ENCODE measurements around the gene ANO3.

The ANO3 gene

DNA sequence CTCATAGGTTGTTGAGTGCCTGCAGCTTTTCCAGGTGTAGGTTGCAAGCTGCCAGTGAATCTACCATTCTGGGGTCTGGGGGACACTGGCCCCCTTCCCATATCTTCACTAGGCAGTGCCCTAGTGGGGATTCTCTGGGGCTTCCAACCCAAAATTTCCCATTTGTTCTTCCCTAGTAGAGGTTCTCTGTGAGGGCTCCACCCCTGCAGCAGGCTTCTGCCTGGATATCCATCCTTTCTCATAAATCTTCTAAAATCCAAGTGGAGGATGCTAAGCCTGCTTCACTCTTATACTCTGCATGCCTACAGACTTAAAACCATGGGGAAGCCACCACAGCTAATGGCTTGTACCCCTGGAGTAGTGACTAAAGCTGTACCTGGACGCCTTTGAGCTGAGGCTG is 33.4 kb downstream of the ANO3 start:
- DNase-seq, result no peak

DNA sequence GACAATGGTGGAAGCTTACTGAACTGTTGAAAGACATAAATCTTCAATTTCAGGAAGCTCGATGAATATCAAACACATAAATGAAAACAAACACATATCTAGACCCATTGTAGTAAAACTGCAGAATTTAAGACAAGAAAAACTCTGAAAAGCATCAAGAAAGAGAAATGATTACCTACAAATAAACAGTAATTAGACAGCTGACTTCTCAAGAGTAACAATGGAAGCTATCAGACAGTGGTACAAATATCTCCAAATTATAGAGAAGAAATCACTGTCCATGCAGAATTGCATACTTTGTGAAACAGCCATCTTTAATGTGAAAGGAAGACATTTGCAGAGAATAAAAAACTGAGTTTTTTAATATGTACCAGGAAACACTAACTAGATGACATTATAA is 45.7 kb downstream of the ANO3 start:
- DNase-seq, result no peak

DNA sequence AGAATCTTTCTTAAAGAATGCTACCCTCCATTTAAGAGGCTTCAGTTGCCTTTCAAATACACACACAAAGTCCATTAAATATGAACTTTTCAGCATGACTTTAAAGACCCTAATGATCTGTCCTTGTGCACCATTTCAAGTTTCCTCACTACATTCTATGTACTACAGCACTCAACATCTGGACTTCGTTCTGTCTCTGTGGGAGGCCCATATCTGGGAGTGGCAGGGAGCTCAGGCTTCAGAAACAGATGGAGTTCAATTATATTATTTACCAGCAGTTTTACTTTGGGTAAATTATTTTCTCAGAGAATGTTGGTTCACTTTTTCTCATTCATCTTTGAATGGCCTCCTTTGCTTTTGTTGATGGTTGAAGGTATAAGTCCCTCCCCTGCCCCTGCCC is 67.4 kb downstream of the ANO3 start:
- DNase-seq, result no peak

DNA sequence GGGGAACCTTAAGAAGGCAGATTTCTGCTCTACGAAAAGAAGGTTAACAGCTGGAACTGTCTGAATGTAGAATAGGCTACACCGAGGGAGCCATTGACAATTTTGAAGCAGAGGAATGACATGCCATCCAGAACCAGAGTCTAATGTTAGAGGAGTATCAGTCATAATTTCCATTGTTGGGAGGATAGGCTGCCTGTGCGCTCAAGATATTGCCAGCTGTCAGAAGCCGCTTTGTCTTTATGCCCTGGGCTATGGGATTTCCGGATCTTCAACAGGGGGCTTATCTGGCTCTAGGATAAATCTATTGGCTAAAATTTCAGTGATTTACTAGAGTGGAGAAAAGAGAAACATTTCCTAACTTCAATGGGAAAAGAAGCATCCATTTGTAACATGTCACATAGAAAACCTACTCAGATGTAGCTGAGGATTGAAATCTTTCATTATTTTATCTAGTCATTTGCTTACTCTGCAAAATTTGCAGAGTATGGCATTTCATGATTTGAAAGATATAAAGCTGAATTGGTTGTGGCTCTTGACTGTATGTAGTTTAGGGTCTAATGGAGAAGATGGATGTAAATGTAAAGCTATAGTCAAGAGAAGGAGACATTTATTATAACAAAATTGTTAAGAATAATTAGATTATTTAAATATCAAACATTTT is 78.9 kb downstream of the ANO3 start:
- DNase-seq, result no peak

DNA sequence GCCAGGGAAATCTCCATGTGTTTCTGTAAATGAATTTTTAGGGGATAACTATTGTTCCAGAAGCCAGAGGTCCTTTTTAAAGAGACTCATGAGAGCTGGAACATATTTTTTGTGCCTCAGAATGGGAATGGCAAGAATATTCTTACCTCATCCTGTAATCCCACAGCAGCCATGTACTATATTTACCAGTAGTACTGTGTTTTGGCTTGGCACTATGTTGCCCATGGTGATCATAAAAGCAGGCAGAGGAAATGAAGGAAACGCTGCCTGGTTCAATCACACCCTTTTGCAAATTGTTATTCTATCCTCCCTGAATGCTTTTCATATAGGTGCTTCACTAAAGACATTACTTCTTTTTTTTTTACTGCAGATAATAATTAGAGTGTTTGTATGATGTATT is 81.0 kb downstream of the ANO3 start:
- DNase-seq, result no peak

DNA sequence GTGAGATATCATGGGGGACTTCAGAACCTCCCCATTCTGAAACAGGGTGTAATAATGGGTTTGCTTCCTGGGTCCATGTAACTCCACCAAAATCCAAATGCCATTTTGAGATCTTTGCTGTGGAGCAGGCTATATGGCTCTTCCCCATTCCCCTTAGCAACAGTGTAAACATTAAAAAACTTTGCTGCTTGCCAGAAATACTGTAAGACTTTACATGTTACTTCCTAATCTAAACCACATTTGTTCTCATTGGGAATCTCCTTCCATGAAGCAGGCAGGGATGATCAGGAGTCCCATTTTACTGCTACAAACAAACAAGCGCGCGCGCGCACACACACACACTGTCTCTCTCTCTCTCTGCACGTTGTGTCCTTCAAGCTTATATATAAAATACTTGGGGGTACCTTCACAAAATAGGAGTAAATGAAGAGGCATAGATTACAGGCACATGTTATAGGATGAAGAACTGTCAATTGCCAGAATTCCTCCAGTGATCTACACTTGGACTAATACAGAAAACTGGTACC is 86.5 kb downstream of the ANO3 start:
- no peak for DNase-seq

DNA sequence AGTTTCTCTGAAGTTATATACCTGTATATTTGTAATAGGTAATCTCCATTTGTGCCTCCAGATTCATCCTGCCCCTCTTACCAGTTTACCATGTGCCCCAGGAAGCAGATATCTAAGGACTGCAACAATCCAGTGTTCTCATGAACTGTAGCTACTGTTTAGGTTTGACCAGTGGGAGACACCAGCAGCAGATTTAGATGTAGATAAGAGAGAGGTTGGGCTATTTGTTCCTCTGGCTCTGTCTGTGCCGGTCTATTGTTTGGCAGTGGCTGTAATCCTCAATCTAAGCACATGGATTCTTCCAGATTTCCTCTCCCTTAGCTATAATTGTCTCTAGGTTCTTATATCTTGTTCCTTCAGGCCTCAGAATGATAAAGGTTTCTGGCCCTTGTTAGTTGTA is 88.4 kb downstream of the ANO3 start:
- no peak for DNase-seq

DNA sequence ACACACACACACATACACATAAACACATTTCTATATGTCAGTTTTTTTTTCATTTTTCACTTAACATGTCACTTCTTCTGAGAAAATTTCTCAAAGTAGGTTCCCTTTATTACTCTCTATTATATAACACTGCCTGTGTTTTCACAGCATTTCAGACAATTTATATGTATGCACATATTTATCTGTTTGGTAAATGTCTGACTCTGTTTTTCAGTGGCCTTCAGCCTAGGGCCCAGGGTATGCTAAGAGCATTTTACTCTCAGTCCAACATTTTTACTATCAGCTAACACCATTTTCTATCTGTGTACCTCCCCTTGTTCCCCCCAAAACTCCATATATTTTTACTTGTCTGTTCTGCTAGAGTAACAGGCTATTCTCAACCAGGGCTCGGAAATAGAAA is 92.3 kb downstream of the ANO3 start:
- DNase-seq, result no peak

DNA sequence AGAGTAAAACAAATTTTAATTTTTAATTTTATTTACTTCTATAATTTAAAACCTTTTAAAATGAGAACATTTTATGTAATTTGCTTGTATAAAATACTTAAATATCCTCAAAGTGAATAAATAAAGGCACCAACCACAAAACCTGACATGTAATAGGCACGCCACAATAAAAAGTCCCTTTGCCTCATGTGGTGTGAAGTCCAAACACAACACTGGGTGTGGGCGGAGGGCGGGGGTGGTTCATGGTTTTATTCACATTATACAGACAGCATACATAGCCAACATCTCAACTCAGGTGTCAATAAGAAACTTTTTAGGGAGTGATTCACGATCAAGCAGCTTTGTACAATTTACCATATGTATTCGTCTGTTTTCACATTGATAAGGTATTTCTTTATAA is 107.9 kb downstream of the ANO3 start:
- no peak for DNase-seq

DNA sequence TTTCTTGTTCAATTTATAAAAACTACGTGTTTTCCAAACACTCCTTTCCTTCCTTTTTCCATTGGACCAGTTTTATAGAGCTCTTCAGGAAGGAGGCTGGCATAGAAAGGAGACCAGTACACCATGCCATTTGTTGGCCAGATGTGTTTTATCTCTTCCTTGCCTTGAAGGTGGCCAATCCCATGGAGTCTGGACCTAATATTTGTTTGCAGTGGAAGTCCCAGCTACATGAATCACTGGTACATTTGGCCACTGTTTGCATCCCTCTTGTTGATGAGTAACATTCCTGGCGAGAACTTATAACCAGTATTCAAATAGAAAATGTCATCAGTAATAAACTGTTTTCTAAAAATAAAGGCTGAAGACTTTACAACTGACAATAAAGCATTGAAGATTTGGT is 110.2 kb downstream of the ANO3 start:
- no peak for DNase-seq

DNA sequence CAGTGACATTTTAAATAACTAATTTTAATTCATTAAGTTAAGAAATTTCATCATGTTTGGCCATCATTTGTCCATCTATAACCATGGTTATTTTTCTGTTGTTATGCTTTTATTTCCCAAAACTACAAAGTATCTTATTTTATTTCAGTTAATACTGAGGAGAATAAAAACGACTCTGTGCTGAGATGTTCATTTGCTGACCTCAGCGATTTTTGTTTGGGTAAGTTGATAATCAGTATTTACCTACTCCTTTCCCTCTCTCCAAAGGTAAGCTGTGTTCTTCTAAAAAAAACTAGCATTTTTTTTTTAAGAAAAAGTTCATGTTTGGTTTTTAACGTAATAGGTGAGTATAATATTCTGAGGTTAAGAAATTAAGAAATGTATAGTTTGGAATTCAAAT is 111.7 kb downstream of the ANO3 start:
- DNase-seq, result no peak

DNA sequence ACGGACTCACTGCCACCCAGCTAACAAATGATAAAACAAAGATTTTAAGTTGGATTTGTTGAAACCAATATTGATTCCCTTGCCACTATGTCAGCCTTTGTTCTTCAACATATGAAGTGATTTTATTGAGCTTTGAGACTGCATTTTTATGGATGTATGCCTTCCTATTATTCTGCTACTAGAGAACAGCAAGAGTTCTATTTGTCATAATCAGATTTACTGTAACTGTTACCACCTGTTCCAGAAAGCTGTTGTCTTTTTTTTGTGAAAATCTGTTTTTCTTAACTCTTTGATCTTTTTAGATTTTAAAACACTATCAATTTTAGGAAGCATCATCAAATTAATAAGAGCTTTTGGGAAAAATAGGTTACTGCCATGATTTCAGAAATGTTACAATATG is 125.7 kb downstream of the ANO3 start:
- DNase-seq, result no peak

DNA sequence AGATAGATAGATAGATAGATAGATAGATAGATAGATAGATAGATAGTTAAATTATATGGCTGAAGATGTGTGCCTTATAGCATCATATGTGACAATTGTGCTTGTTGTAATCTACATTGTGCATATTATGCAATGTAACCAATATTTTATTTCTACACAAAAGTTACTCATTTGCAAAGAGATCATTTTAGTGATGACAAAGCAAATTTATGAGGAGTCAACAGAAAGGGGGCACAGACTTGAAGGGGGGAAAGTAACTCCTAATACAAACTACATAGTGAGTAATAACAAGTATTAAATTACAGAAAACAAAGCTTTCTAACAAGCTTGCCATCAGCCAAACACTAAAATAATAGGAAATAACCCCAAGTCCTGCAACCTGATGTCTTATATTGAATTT is 133.3 kb downstream of the ANO3 start:
- DNase-seq, result no peak

DNA sequence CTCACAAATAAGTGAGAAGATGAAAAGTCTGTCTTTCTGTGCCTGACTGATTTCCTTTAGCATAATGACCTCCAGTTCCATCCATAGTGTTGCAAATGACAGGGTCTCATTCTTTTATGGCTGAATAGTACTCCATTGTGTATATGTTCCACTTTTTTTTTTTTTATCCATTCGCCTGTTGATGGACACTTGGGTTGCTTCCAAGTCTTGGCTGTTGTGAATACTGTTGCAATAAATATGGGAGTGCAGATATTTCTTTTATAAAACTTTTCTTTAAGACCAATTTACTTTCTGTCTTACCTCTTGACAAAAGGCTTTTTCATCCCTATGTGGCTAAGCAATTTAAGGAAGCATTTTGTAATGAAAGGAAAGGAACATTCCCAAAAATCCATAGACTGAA is 135.6 kb downstream of the ANO3 start:
- no peak for DNase-seq

DNA sequence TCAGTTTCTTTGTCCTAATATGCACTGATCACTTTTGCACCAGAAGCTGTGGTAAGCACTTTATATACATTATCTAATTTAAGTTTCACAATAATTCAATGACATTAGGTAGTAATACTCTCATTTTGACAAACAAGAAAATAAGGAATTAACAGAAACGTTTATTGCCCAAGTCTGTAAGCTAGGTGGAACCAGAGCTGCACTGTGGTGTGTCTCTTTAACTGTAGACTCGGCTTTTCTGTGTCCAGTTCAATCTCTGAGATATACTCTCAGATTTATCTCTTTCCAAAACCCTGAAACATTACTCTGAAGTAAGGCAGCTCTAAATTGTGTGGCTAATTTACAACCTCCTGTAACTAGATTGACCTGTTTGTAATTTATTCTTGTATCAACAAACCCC is 139.1 kb downstream of the ANO3 start:
- DNase-seq, result no peak

DNA sequence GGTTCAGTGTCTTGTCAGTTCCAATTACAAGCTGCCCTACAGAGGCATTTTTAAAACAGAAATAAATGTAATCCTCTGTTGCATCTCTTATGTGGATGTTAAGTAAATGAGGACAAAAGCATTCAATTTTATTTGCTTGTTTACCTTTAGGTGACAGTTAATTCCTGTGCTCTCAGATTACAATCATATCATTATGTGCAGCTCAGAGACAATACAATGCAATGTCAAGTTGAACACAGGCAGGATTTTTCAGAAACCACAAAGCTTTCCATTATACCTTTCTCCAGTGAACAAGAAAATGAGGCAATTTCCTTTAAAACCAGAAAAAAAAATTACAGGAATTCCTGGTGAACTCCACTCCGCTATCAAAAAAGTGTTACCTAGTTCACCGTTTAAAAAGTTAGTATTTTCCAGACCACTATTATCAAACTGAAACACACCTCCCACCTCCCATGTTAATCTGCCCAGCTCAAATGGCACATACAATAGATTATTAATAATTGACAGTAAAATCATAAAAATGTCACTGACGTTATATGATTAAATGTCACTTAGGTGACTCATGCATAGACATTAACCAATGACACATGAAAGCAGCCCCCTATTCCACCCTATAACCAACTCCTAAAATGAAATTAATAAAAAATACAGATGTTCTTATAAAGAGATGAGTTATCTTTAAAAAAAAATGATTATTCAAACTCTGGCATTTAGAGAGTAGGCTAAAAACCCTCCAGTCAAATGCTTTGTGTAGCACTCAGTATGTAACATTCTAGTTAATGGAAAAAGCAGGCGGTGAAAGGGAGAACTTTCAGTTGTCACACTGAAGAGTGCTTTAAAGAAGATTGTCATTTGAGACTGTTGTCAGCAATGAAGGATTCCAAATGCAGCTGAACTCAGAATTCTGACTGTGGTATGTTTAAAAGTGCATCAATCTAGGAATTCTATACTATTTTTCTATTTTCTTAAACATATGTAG is 141.6 kb downstream of the ANO3 start:
- no peak for DNase-seq

DNA sequence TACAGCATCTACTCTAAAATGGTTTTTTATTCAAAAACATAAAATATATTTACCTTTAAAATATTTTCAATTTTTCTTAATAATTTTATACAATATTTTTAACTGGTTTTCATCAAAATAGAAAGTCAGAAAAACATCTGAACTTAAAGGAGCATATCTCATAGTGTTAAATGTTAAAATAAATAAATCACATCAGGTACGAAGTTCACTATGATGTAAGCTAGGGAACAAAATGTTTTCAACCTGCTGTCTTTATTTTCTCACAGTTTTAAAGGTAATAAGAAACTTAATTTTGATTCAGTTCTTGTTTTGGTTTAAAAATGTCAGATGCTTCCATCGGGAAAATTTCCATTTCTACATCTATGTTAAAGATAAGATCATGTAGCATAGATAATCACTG is 142.5 kb downstream of the ANO3 start:
- DNase-seq, result no peak

DNA sequence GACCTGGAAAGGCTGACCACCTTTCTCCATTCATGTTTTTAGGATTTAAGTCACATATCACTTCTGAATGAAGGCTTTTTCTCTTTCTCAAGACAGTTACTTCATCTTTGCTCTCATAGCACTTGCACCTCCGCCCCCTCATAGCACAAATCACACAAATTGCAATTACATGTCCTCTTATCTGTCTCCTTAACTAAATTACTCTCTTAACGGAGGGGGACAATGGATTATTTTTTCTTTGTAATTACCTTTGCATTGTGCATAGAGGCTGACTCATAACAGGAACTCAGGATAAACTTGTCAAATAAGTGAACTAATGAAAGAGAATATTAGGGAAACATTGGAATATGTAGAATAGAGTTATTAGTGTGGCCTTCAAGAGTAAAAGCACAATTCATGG is 145.5 kb downstream of the ANO3 start:
- DNase-seq, result no peak

DNA sequence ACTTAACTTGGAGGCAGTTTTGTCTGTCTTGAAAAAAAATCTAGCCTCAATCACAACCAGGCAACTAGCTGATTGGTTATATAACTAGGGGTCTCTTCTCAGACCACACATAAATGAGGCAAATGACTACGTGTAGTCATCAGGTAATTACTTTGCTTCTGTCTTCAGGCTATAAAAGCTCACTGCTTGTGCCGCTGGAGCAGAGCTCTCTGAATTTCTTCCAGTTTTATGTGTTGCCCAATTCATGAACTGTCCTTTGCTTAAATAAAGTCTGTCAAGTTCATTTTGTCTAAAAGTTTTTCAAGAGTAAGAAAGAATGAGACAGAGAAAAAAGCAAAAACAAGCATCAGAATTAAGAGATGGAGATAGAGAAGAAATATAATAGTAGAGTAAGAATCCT is 146.8 kb downstream of the ANO3 start:
- DNase-seq, result no peak

DNA sequence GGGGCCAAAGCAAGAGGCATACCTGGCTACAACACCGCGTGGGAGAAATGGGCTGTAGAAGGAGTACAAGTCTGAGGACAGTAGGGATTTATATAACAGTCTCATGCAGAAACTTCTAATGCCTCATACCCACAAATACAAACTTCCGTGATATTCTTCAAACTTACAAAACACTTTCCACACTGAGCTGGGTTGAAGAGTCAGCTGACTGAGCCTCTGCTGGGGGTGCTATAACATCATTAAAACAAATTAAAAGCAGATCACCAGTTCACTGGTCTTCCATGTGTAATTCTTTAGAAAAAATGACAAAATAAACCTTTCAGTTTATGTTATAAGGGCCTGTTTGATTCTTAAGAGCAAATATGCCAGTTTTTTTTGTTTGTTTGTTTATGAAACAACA is 148.1 kb downstream of the ANO3 start:
- DNase-seq, result no peak

DNA sequence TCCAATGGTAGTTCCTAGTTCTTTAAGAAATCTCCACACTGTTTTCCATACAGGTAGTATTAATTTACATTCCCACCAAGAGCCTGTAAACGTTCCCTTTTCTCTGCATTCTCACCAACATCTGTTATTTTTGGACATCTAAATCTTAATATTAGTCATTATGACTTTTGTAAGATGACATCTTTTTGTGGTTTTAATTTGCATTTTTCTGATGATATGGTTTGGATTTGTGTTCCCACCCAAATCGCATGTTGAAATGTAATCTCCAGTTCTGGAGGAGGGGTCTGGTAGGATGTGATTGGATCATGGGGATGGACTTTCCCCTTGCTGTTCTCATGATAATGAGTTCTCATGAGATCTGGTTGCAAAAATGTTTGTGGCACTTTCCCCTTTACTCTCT is 151.2 kb downstream of the ANO3 start:
- DNase-seq, result no peak

DNA sequence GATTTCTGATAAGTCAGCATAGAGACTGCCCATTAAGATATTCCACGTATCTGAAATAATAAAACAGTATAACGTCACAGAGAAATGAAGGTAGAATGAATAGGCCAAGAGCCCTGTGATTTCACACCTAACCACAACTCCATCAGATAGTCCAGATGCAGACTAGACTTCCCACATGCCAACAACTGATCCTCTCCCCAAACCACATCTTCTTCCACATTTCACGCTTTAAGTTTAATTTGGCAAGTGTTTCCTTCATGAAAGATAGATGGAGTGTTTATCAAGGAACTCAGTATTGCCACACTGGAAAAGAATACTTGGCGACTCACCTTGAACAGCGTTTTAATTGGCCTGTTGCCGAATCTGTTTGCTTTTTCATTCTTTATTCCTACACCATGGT is 158.6 kb downstream of the ANO3 start:
- no peak for DNase-seq

DNA sequence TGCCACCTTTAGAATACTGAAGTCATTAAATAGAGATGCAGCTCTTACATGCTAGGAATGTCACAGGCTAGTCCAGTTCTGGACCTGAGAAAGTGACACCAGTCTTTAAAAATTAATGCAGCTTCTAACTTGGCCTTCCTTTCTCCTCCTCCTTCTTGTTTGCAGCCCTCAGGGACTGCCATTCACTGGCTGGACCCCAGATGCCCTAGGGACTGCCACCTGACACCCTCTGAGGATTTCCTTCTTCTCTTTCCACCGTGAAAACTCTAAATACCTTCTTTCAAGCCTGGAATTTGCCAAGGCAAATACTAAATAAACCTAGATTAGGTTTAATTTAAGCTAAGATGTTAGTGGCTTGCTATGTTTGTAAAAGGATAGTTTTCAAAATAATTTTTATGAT is 161.7 kb downstream of the ANO3 start:
- no peak for DNase-seq

DNA sequence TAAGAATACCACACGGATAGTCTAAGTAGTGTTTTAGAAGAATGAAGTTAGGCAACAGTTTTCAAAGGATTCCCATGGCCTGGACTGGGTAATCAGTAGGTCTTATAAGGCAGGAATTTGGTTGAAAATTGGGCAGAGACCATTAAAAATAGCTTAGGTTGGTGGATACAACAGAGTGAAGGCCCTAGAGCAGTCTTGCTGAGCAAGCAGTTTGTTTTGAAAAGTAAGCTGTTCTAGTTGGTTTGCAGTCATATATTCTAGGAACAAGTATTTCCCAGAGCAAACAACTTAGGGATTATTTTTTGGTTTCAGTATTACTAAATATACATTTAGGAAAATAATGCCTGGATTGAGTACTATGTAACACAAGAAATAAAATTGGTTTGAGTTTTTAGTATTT is 175.3 kb downstream of the ANO3 start:
- no peak for DNase-seq

Measured in NCI-H2081 treated with DMSO at 0.1 percent for 48 hours (cell line).